GM12878 (cell line): ENCODE measurements around the gene VAV2. TPM values are rescaled to one million over a fixed set of nuclear protein-coding genes. Genes with fewer than 3 reads are reported as not detected.

Experiments
- ATAC-seq: fragments of 200-7000 bp; cut with Tn5 transposase; 3 replicates; pipeline ENCODE4 v1.9.1; 2020; ENCODE audit warnings: mild to moderate bottlenecking, moderate library complexity
- BruUV-seq: library from RNA; stranded (reverse); fragments of 400-500 nt; replicated peaks from 2 replicates; lab custom pipeline; 2021; lab: Mats Ljungman, UMichigan
- CTCF ChIA-PET: fragments of 300-600 bp; sonication (Branson Sonifier 250); formaldehyde crosslinking; extraction: SDS; loops from one replicate; lab custom pipeline; 2021; ENCODE audit warnings: inconsistent platforms; lab: Yijun Ruan, JAX
- POLR2A ChIA-PET: fragments of 350-600 bp; formaldehyde crosslinking; extraction: SDS; loops from one replicate; lab custom pipeline; 2021; ENCODE audit warnings: inconsistent platforms; lab: Charles Lee
- RAD21 ChIA-PET: fragments of 300-600 bp; sonication (Branson Sonifier 250); formaldehyde crosslinking; loops from one replicate; lab custom pipeline; 2023; ENCODE audit warnings: antibody characterized with exemption; ENCODE audit not compliant: unreplicated experiment; lab: Charles Lee
- SMC1A ChIA-PET: fragments of 300-600 bp; sonication (Branson Sonifier 250); formaldehyde crosslinking; loops from one replicate; lab custom pipeline; 2023; ENCODE audit not compliant: unreplicated experiment, uncharacterized antibody; lab: Charles Lee
- DNase-seq: peaks from one replicate; pipeline ENCODE4 v3.0.0-alpha.2; 2011; ENCODE audit warnings: low read depth, low spot score
- FAIRE-seq: peaks from 3 replicates; lab custom pipeline; 2011; peaks lifted over from hg19 to GRCh38; lab: Jason Lieb, UNC
- H2AFZ ChIP-seq: 2 replicates; pipeline ENCODE4 v1.6.0; 2011; ENCODE audit warnings: low read depth, low read length, control low read depth; ENCODE audit not compliant: control insufficient read depth
- H3K27ac ChIP-seq: 2 replicates; pipeline ENCODE4 v1.5.1; 2011; ENCODE audit warnings: control low read depth; ENCODE audit not compliant: control insufficient read depth, insufficient read depth
- H3K27me3 ChIP-seq, 2 experiments: replicated peaks in 1 of 2; 2 replicates each; pipeline versions ENCODE4 v1.6.0 to v1.6.1; 2011; ENCODE audit warnings: low read length in 1 of 2; ENCODE audit not compliant: control insufficient read depth in 2 of 2, insufficient read depth in 2 of 2
- H3K36me3 ChIP-seq, 2 experiments: 2 replicates each; pipeline ENCODE4 v1.5.1; 2011; ENCODE audit warnings: low read length in 1 of 2; ENCODE audit not compliant: control insufficient read depth in 2 of 2, insufficient read depth in 2 of 2
- H3K4me1 ChIP-seq: 2 replicates; pipeline ENCODE4 v1.6.1; 2011; ENCODE audit warnings: mild to moderate bottlenecking, low read length, moderate library complexity, mixed read lengths; ENCODE audit not compliant: control insufficient read depth, insufficient read depth
- H3K4me2 ChIP-seq: 2 replicates; pipeline ENCODE4 v1.6.0; 2011; ENCODE audit warnings: control low read depth; ENCODE audit not compliant: control insufficient read depth, insufficient read depth
- H3K4me3 ChIP-seq: fragments of 200-600 bp; sonication (generic); 2 replicates; pipeline ENCODE4 v1.5.1; 2016
- H3K79me2 ChIP-seq: 2 replicates; pipeline ENCODE4 v1.6.0; 2011; ENCODE audit warnings: low read length; ENCODE audit not compliant: control insufficient read depth, insufficient read depth
- H3K9ac ChIP-seq: 2 replicates; pipeline ENCODE4 v1.8.0; 2011; ENCODE audit warnings: low read length, control low read depth, mixed read lengths; ENCODE audit not compliant: control insufficient read depth, insufficient read depth
- H3K9me3 ChIP-seq: replicated peaks from 3 replicates; pipeline ENCODE4 v1.5.1; 2011; ENCODE audit warnings: mild to moderate bottlenecking, low read length; ENCODE audit not compliant: control insufficient read depth, insufficient read depth
- H4K20me1 ChIP-seq: 2 replicates; pipeline ENCODE4 v1.6.0; 2011; ENCODE audit not compliant: control insufficient read depth, insufficient read depth
- EP300 ChIP-seq, 2 experiments: fragments of 150-350 bp in 1 of 2; IDR thresholded peaks; 2 replicates each; pipeline ENCODE4 v1.6.1; 2011 to 2012; ENCODE audit warnings: low read depth in 2 of 2, low read length in 2 of 2, borderline replicate concordance in 1 of 2, improper control_type of control experiment in 1 of 2, inconsistent platforms in 1 of 2; ENCODE audit not compliant: control insufficient read depth in 1 of 2
- FOS ChIP-seq: IDR thresholded peaks from 3 replicates; pipeline ENCODE4 v1.6.1; 2011; ENCODE audit warnings: borderline replicate concordance; ENCODE audit not compliant: insufficient read length; ENCODE audit errors: extremely low read depth
- HSF1 ChIP-seq: fragments of 150-350 bp; IDR thresholded peaks from 2 replicates; pipeline ENCODE4 v1.6.1; 2014; ENCODE audit warnings: mild to moderate bottlenecking, low read depth, low read length
- MLLT1 ChIP-seq: fragments of 450-650 bp; IDR thresholded peaks from 2 replicates; pipeline ENCODE4 v1.6.1; 2016; ENCODE audit warnings: mild to moderate bottlenecking
- MTA3 ChIP-seq: IDR thresholded peaks from 2 replicates; pipeline ENCODE4 v1.6.1; 2012; ENCODE audit warnings: low read length, inconsistent platforms, borderline replicate concordance
- SKIL ChIP-seq: fragments of 450-650 bp; IDR thresholded peaks from 2 replicates; pipeline ENCODE4 v1.6.1; 2017; ENCODE audit warnings: mild to moderate bottlenecking, low read depth, inconsistent platforms; ENCODE audit not compliant: poor library complexity, severe bottlenecking
- SRF ChIP-seq, 2 experiments: IDR thresholded peaks; 2 replicates each; pipeline ENCODE4 v1.6.1; 2011; ENCODE audit warnings: low read depth in 2 of 2, low read length in 2 of 2, mild to moderate bottlenecking in 1 of 2, moderate library complexity in 1 of 2
- STAT1 ChIP-seq: fragments of 450-650 bp; conservative IDR thresholded peaks from 2 replicates; pipeline ENCODE4 v1.6.1; 2014; ENCODE audit warnings: antibody characterized with exemption, mild to moderate bottlenecking
- USF2 ChIP-seq: IDR thresholded peaks from 2 replicates; pipeline ENCODE4 v1.6.1; 2011; ENCODE audit warnings: low read depth, low read length, improper control_type of control experiment, borderline replicate concordance
- ZBTB4 ChIP-seq: fragments of 450-650 bp; formaldehyde crosslinking; IDR thresholded peaks from 2 replicates; pipeline ENCODE4 v1.4.0; 2022; ENCODE audit warnings: mild to moderate bottlenecking, moderate library complexity
- WGBS: methylation state at CpG from one replicate; pipeline ENCODE4 v1.1.6; 2016; ENCODE audit warnings: low lambda C conversion rate; ENCODE audit not compliant: insufficient replicate concordance, insufficient coverage; ENCODE audit errors: missing lambda C conversion rate; 5-methylcytosine and 5-hydroxymethylcytosine counted together
- in situ Hi-C: fragments of 300-500 bp; cut with MboI; formaldehyde crosslinking; loops from 9 replicates; pipeline ENCODE4 v1.14.3; 2018; ENCODE audit warnings: mixed read lengths
- intact Hi-C: fragments of 100-400 bp; cut with micrococcal nuclease; formaldehyde crosslinking; loops from one replicate; pipeline ENCODE4 v1.14.2; 2022; ENCODE audit not compliant: unreplicated experiment
- polyA plus RNA-seq, 11 experiments: library from polyadenylated mRNA; depleted of rRNA in 4 of 11; unstranded in 6 of 11; stranded (reverse) in 5 of 11; fragments of >200 nt; fragmentation: Nextera tagmentation in 4 of 11; fragmentation: Illumina TruSeq in 1 of 11; extraction: Ambion mirVana in 4 of 11; extraction: Trizol in 1 of 11; gene quantifications; 1 replicate in 1 of 11; 2 replicates in 10 of 11; pipeline versions ENCODE4 v1.2.1 to v1.2.3, GENCODE V29; 2011 to 2016; ENCODE audit warnings: inconsistent platforms in 2 of 11, missing spikeins in 2 of 11, low read depth in 1 of 11
- total RNA-seq, 4 experiments: library from RNA; depleted of rRNA in 3 of 4; stranded (reverse); fragments of >200 nt in 3 of 4; fragmentation: Illumina TruSeq in 1 of 4; extraction: Trizol in 1 of 4; gene quantifications; 2 replicates each; pipeline versions ENCODE4 v1.2.1 to v1.2.3, GENCODE V29; 2013 to 2021

Gene VAV2
- total and polyA plus RNA-seq, 10 of the 15 experiments (the other 5 are each of a cell fraction or from before 2014, with no cell fraction given): 0.13 to 43.9 (median 16.9) TPM

- TF ChIP-seq SKIL (no peak), EP300 (IDR thresholded peaks at IDR 0.05; ENCODE audit: borderline replicate concordance in 1 of 2, control insufficient read depth in 1 of 2, low read depth in 2 of 2, low read length in 2 of 2) (no peak), SRF (IDR thresholded peaks at IDR 0.05; ENCODE audit: low read depth in 2 of 2, low read length in 2 of 2) (no peak), ZBTB4 (no peak)
Observed at GRCh38 chr9:134031783-134032182, 39.7 kb upstream of the VAV2 start (continued).

GRCh38 chr9:134030821-134031470 is 38.8 kb upstream of the VAV2 start:
- intact Hi-C loops: no loop called here
- Histone ChIP-seq H3K36me3 (peaks cover 0 to 15% of the 10 kb centered on the region in 2 experiments; a peak in 3 of 4 replicates), H3K4me3 (no peak overlapping the region), H4K20me1 (no peaks in the 10 kb centered on the region), H3K9ac (no peak overlapping the region), H3K79me2 (no peaks in the 10 kb centered on the region), H3K27ac (no peak overlapping the region), H3K27me3 (no peaks in the 10 kb centered on the region), H3K9me3 (no peaks in the 10 kb centered on the region), H3K4me2 (no peak overlapping the region), H3K4me1 (peaks cover 5% of the 10 kb centered on the region), H2AFZ (no peak overlapping the region)
- no peak for DNase-seq
- ATAC-seq: no peak
- ChIA-PET POLR2A (no interaction called here), RAD21 (no interaction called here), SMC1A (no interaction called here), CTCF (no interaction called here)
- BruUV-seq: no TSS peak
- FAIRE-seq: no peak
- 96% methylated on average over 23 of the region's 29 CpGs for WGBS
- in situ Hi-C loops: no loop called here
- TF ChIP-seq HSF1: no peak
- TF ChIP-seq MTA3: no peak
- TF ChIP-seq USF2: no peak
- TF ChIP-seq MLLT1: no peak
- no peak for TF ChIP-seq STAT1
- no peak for TF ChIP-seq FOS
